Ammon's horn (tissue), 1 donor: ENCODE data around the gene SMAD6.

Experiments used
- DNase-seq: peaks from one replicate; pipeline ENCODE4 v3.0.0-alpha.2; 2016; ENCODE audit warnings: low spot score

SMAD6 gene

DNA sequence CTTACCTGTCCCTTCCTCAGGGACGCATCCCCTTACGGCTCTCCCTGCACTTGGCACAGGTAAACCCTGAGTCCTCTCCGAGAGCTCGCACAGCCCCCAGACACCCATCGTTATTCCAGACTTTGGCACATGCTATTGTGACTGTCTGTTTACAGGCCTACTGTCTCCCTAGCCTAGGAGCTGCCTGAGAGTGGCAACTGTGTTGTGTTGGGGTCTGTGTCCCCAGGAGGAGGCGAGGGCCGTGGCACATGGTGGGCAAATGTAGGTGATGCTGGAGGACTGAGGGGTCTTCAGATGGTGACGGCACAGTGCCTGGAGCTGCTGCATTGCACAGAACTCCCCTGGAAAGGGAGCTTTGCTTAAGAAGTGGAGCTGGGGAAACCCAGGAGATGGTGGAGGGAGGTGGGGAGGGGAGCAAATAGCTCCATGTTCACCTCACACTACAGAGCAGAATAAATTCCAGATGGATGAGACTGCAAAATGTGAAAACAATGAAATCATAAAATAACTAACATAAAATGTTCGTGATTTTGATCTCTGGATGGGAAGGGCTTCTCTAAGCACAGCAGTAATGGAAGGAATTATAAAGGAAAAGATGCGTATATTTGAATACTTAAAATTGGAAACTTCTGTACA lies 96.5 kb downstream of the SMAD6 start:
- DNase-seq: no peak

DNA sequence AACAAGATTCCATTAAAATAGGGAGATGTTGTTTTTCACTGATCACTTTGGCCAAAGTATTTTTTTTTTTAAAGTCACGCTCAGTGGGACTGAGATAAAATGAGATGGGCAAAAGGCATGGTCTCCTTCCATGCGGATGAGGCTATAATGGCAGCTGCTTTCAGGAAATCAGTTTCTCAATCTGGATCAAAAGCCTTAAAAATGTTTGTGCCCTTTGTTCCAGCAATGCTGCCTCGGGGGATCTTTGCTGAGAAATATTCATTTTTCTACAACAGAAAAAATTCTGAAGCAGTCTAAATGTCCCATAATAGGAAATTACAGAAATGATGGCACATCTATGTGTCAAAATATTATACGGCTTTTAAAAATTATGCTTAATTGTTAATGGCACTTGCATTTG lies 97.2 kb downstream of the SMAD6 start:
- DNase-seq: no peak

DNA sequence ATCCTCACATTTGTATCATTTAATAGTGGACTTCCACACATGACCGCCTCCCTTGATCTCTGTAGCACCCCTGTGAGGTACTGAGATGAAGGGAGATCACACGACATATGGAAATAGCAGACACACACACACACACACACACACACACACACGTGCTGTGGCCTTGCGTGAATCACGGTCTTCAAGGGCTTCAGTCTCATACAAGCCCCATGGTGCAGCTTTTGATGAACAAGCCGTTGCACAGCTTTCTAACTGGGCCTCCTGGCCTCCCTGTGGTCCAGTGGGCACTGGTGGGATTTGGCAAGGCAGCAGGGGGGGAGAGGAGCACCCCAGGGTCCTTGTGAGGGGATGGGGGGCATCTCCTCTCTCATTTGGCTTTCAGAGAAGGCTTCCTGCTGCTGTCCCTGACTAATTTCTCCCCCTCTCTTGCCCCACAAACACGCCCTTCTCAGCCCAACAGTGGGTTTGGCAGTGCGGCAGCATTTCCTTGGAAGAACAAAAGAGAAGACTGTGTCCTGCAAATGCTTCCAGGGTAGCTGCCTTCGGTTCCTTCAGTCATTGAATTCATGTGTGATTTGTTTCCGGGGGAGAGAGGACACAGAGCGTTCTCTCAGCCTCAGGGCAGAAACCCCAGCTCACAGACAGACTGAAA lies 98.7 kb downstream of the SMAD6 start:
- no peak for DNase-seq

DNA sequence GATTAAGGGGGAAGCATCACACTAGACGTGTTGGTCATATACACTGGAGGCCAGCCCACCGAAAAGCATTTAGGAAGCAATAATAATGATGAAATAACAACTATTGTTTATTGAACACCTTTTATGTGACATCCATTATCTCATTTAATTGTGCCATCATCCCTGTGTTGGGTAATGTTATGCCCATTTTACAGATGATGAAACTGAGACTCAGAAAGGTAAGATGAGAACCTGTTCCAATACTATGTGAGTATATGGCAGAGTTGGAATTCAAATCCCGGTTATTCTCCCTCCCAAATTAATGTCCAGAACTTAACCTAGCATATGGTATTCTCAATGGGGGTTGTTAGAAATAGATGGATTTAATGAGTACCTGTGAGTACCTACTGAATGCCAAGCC lies 99.2 kb downstream of the SMAD6 start:
- no peak for DNase-seq

DNA sequence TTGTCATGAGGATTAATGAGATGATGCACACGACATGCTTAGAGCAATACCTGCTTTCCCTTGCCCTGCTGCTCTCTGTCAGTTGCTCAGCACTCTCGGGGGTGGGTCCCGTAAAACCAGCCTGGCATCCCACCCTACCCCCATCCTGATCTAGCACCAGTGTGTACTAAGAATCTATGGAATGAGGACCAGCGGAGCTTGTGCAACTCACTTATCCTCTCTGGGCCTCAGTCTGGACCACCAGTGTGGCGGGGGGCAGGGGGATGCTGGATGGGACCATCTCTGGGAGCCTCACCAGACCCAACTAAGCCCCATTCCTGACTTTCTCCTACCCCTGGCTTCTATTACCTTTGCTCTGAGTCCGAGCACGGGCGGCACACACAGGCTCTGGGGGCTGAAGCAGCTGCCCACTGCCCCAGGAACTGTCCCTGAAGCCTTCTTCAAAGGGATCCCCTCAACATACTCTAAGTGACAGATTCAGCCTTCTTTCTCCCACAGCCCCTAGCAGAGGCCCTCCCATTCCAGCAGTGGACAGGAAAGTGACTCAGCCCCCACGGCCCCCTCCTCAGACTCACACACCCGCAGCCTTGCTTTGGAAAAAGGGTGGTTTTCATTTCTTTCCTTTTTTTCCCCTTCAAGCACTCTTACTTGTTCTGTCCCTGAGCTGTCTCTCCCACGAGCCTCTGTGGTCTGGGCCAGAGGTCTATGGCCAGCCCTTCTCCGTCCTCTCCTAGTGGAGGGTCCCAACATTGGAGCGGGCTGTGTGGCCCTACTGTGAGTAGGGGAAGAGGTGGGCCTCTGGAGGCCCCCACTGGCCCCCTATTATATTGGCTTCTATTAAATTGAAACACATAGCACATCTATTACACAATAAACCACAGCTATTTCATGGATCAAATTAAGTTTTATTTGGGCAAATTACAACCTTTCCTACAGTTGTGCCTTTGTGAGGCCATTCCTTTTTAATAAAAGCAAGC lies 100.3 kb downstream of the SMAD6 start:
- DNase-seq: no peak

DNA sequence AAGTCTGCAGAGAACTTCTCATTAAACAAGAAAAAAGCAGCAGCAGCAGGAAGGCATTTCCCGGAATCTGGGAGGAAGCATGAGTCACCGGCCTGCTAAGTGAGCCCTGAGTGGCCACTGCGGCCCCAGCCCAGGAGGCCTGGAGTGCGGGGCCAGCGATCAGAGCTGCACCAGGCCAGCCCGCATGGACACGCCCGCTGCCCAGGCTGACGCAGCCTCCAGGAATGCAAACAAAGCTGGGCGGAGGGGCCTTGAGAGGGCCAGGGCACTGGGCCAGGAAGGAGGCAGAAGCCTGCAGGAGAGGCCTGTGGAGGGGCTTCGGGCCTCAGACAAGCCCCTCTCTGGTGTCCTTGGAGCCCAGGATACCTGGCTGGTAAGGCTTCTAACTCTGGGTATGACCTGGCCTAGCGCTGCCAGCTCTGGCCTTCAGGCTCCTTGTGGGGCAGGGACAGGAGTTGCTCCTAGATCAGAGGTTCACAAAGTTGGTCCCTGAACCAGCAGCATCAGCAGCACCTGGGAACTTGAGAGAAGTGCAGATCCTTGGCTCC lies 101.2 kb downstream of the SMAD6 start:
- peak; percentile 20 for DNase-seq

DNA sequence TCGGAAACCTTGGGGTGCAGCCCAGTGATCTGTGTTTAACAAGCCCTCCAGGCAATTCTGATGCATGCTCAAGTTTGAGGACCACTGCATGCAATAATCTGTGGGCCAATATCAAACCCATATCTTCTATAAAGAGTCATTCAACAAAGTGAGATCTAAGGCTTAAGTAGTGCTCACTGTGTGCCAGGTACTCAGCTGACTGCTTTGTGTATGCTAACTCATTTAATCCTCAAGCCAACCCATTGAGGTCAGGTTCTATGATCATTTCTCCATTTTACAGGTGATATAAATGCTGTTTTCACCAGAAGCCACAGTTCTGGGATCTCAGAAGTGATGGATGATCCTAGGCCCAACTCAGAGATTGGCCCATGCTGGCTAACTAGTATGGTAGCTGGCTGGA lies 101.7 kb downstream of the SMAD6 start:
- DNase-seq: no peak

DNA sequence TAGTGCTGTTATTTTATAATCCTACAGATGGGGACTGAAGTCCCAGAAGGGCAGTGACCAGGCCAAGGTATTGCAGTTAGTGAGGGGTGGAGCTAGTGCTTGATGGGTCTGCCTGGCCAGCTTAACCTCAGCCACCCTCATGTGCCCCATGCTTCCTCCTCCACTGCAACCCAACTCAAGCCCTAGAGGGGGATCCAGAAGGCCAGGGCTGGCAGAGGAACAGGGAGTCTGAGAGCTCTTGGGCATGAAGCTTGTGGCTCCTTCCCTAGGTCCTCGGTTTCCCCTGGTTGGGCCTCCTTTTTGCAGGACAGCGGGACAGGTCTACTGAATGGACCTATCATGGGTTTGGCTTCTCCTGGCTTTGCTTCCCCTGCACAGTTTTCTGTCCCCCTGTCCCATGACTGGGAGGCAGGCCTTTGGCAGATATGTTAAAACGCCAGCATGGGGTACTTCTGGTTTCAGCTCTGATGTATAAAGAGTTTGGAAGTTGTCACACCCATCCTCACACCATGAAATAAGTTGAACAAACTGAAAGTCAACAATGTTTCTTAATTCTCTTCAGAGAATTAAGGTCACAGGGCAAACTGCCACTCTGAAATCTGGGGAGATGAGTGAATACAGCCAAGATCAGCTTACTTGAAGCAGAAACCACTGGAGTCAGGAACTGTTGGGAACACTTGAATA lies 103.3 kb downstream of the SMAD6 start:
- no peak for DNase-seq

DNA sequence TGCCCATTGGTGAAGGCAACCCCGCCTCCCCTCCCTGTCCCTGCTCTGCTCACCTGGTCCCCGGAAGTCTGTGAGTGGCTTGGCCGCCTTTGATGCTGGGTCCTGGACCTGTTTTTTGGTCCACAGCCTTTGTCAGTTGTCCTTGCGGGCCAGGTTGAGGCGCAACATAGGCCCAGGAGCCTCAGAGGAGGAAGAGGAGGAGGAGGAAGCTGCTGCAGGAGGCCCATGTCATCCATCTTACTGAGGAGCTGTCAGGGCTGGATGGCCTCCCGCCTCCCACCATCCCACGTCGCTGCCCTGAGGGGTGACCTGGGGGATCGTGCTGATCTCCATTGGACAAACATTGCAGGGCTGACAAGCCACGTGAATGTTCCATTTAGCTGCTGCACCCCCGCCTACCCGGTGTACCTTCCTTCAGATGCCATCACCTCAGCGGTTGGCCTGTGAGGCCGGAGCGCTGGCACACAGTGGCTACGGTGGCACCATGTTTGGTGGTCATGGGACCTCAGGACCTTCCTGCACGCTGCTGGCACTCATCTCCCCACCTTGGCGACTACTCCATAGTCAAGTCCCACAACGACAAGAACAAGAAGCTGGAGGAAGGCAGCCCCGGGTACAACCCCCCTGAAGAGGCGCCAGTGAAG lies 106.3 kb downstream of the SMAD6 start:
- DNase-seq: no peak

DNA sequence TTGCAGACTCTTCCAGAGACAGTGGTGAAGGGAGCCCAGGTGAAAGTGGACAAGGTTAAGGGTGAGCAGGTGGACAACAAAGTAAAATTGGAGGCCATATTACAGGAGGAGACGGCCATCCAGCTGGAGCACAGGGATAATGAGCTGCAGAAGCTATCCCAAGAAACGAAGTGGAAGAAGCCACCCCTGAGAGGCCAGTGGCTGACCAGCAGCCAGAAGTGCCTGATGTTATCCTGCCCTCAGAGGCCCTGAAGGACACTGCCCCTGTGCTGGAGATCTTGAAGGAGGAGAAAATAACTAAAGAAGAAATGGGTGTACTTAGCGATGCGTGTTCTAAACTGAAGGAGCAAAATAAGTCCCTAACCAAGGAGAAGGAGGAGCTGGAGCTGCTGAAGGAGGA lies 107.6 kb downstream of the SMAD6 start:
- DNase-seq: no peak

DNA sequence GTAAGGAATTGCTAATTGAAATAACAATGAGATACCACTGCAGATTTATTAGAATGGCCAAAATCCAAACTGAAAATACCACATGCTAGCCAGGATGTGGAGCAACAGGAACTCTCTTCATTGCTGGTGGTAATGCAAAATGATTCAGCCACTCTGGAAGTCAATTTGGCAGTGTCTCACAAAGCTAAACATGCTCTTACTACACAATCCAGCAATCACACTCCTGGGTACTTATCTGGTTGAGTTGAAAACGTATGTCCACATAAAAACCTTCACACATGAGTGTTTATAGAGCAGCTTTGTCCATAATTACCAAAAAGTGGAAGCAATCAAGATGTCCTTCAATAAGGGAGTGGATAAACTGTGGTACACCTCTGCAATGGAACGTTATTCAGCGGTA lies 113.3 kb downstream of the SMAD6 start:
- DNase-seq: no peak

DNA sequence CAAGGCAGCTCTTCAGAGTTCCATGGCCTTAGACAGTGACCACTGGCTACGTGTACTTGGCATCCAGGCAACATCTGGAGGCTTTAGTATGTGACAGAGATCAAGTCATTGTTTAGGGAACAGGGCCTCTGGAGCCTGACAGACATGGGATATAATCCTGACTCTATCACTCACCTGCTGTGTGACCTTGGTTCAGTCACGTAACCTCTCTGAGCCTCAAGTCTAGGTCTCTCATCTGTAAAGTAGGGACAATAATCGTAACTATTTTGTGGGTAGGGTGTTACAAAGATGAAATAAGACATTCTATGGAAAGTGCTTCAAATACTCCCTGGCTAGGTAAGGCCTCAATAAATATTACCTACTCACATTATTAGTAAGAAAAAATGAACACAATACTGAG lies 114.2 kb downstream of the SMAD6 start:
- DNase-seq: no peak

DNA sequence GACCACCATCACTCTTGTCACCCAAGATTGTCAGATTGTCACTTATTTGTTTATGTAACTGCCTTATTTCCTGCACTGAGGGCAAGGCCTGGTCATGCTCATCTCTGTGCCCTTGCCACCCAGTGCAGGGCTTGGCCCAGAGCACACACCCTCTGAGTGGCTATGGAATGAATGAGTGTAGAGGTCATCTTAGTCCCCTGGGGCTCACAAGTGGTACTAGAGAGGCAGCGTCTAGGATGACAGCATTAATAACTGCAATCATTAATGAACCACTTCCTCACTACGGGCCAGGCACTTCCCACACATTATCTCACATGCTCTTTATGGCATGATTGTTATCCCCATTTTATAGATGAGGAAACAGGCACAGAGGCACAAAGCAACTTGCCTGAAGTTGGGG lies 117.0 kb downstream of the SMAD6 start:
- DNase-seq: no peak

DNA sequence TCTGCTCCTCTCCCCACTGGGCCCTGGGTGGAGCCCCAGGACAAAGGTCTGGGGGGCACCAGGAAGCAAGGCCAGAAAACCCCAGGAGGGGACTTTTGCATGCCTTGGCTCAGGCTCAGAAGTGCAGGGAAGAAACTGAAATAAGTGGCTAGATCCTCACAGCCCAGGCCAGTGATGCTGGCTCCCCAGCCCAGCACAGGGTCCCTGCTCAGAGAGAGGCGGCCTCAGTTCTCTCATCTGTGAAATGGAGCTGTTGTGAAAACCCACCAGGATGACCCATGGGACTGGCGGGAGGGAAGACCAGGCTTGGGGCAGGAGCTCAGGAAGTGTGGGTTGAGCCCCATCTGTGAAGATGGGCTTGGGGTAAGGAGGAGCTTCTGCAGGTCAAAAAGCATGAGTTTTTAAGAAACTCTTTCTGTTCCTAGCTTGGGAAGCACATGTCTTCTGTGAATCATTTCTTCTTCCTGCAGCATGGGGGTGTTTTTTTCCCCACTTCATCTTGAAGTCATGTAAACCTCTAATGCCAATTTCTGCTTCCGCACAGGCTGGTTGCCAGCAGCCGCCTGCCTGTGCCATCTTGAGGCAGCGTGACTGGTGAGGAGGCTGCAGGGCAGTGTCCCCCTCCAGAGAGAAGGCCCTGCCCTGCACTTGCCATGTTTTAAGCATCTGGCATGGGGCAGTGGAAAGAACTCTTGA lies 118.6 kb downstream of the SMAD6 start:
- no peak for DNase-seq

DNA sequence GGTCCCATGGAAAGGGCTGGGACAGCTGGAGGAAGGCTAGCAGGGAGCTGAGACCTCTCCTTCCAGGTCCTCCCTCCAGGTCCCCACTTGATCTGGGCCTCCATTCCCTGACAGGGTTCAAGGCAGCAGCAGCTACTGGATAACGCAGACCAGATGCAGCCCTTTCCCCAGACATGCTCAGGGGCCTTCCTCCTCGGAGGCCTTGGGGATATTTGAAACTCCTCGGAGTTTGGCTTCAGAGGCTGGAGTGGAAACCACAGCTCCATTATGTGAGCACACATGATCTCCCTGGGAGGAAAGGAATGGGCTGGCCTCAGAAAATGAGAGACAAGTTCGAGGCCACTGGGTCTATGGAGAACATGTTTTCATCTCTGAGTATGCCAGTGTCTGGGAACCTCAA lies 119.3 kb downstream of the SMAD6 start:
- no peak for DNase-seq

DNA sequence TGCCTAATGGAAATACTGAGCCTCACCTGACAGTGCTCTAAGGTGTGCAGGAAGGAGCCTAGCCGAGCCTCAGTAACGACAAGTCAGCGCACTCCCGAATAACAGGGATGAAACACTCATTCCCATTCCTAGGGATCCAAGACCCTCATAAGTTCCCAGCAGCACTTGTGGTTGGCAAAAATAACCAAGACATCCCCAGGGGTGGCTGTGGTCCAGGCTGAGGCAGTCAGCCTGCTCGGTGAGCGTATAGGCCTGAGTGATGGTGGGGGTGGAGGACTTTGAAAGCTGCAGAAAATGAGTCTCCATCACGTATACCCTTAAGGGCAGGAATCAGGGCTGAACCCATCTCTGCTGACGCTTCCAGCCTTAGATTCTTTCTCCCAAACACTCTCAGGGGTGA lies 120.1 kb downstream of the SMAD6 start:
- no peak for DNase-seq

DNA sequence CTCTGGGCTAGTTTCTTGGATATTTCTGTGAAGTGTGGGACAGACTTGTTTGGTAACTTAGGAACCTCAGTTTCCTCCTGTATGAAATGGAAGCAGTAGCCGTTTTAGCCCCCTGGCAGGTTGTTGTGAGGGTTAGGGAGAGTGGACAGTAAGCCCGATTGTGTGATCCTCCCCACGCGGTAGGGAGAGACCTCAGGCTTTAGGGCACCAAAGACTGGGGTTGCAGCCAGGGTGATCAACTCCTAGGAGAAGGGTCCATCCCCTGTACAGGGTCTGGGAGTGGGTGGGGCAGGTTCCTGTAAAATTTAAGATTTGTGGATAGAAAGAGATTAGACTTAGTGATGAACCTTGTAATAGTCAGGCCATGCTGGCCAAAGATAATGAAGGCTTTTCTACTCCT lies 120.5 kb downstream of the SMAD6 start:
- DNase-seq: no peak

DNA sequence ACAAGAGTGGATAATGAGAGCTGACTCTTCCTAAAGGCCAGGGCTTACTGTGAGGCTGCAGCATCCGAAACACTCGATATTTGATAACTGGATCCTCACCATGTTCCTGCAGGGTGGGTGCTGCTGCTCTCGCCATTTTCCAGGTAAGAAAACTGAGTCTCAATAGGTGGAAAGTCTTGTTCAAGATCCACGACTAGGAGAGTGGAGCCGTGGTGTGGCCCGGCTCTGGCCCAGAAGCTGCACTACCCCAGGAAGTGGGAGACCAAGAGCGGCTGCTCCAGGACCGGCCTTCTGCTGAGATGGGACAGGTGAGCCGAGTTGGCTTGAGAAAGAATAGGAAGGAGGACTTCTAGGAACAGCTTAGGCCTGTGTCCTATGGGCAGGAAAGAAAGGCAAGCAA lies 121.6 kb downstream of the SMAD6 start:
- DNase-seq: no peak

DNA sequence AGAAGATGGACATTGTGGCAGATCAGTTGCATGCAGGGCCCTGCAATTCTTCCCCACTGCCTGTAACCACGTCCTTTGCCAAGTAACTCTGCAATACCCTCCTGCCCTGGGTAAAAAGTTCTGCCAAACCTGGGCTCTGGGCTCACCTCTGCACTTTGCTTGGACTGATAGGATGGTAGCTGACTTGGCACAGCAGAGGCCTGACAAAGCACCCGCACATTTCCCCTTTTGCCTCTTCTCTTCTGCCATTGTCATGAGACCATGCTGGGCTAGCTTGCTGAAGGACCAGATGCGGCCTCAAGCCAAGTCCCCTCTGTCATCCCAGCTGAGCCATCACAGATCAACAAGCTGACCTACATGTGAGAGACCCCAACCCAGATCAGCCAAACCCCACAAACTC lies 122.4 kb downstream of the SMAD6 start:
- no peak for DNase-seq

DNA sequence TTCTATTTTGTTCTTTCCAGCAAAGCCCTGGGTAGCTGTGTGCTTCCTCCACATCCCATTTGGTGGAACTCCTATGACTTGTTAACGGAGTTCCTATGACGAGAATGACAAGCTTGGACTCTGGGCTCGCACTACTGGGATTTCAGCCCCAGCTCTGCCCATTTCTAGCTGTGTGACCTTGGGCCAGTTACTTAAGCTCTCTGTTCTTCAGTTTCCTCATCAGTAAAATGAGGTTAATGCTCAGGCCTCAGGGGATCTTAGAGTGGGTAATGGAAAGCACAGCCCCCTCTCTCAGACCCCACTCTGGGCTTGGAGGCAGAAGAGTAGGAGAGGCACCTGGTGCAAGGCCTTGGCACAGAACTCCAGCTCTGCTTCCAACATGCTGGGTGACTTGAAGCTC lies 123.1 kb downstream of the SMAD6 start:
- no peak for DNase-seq

DNA sequence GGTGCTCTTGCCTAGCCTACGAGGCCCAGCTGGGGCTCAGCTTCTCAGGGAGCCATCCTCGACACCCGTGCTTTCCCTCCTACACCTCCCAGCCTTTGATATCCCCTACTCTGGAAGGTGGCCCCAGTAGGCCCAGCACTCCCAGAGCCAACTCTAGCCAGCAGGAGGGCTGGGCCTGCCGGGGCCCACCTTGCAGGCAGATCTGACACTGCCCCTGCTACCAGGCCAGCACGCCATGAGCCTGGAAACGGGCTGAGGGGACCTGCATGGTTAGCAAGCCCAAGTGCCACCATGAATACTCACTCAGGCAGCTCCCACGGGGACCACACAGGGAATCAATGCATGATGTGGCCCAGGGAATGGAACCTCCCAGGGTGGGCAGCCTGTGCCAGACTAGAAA lies 123.7 kb downstream of the SMAD6 start:
- DNase-seq: no peak
